Stomach (tissue), 4 donors: Measurements from ENCODE around the gene ATP6V1B1.

Experiments used
- EP300 ChIP-seq: sonication (generic); formaldehyde crosslinking; IDR thresholded peaks from one replicate; pipeline ENCODE4 v1.6.1; 2017; ENCODE audit warnings: antibody characterized with exemption
- POLR2A ChIP-seq, 4 donors: fragments of 450-650 bp; IDR thresholded peaks; one replicate each; pipeline ENCODE4 v1.6.1; 2016; ENCODE audit warnings: antibody characterized with exemption in 4 of 4, control low read depth in 2 of 4, mild to moderate bottlenecking in 1 of 4, moderate library complexity in 1 of 4
- POLR2AphosphoS5 ChIP-seq, 3 donors: sonication (generic); formaldehyde crosslinking; IDR thresholded peaks; one replicate each; pipeline ENCODE4 v1.6.1; 2016; ENCODE audit warnings: antibody characterized with exemption in 3 of 3
- TF ChIP-seq, protein P1 (sequence below), 7 experiments: fragments of 450-650 bp in 4 of 7; fragments of 200-600 bp in 3 of 7; sonication (generic) in 3 of 7; IDR thresholded peaks; one replicate each; pipeline ENCODE4 v1.5.1; 2016 to 2019; ENCODE audit warnings: antibody characterized with exemption in 7 of 7, control low read depth in 2 of 7, mild to moderate bottlenecking in 1 of 7

DNA sequence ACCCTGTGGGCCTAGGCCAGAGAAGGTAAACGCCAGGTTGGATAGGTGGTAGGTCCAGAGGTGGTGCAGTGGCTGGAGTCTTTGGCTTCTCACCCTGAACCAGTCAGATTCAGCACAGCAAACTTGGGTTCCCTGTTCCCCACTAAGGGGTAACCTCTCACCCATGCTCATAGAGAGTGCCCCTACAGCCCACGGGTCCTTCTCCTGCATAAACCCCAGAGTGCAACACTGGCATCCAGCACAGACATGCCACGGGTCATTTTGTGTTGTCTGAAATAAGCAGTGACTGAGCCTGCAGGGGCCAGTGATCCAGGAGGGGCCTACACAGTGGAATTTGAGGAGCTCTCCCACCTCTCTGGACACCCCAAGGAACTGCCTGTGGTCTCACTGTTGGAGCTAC is 40.5 kb upstream of the ATP6V1B1 start:
- TF ChIP-seq, protein P1, sequence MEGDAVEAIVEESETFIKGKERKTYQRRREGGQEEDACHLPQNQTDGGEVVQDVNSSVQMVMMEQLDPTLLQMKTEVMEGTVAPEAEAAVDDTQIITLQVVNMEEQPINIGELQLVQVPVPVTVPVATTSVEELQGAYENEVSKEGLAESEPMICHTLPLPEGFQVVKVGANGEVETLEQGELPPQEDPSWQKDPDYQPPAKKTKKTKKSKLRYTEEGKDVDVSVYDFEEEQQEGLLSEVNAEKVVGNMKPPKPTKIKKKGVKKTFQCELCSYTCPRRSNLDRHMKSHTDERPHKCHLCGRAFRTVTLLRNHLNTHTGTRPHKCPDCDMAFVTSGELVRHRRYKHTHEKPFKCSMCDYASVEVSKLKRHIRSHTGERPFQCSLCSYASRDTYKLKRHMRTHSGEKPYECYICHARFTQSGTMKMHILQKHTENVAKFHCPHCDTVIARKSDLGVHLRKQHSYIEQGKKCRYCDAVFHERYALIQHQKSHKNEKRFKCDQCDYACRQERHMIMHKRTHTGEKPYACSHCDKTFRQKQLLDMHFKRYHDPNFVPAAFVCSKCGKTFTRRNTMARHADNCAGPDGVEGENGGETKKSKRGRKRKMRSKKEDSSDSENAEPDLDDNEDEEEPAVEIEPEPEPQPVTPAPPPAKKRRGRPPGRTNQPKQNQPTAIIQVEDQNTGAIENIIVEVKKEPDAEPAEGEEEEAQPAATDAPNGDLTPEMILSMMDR (IDR thresholded peaks at IDR 0.05) = no peak
- TF ChIP-seq POLR2A (IDR thresholded peaks at IDR 0.05) = no peak
- no peak for TF ChIP-seq POLR2AphosphoS5 (IDR thresholded peaks at IDR 0.05)
- no peak for TF ChIP-seq EP300
